ENCODE results near the gene RBM15B. TPM values are rescaled to one million over a fixed set of nuclear protein-coding genes. Genes with fewer than 3 reads are reported as not detected.

RBM15B gene
- polyA plus RNA-seq, 2 of the 4 experiments (the other 2 are of a cell fraction), result 7.9 to 17.0 TPM

- TF ChIP-seq RAD21 (conservative IDR thresholded peaks at IDR 0.05 in 1 of 2, IDR thresholded peaks at IDR 0.05 in 1 of 2) (no peak), MAFK (IDR thresholded peaks at IDR 0.05; ENCODE audit: partially characterized antibody) (no peak)
- no peak for FAIRE-seq
Measured at GRCh38 chr3:51380601-51381332, 10.3 kb upstream of the RBM15B start.

GRCh38 chr3:51381333-51381705 lies 9.8 kb upstream of the RBM15B start:
- DNase-seq (ENCODE audit: low read depth in 1 of 2, low spot score in 1 of 2) (no peak), ATAC-seq (no peak), FAIRE-seq (no peak)
- Histone ChIP-seq H3K4me1 (peaks cover 12% of the 10 kb centered on the region; the same call in 2 of the 3 replicates), H3K9me3 (no peaks in the 10 kb centered on the region), H3K4me3 (no peak overlapping the region), H3K4me2 (no peak overlapping the region), H3K27ac (no peak overlapping the region)
- CTCF ChIA-PET, result interaction anchor here (0.6 to 13.9 kb wide), 2 partner anchors 301 to 764 kb away, joined by 3 to 115 read pairs; partner anchors contain the start of gene MAPKAPK3
- POLR2A ChIA-PET, result no interaction called here
- 100% methylated on average over 1 of the region's 18 CpGs for WGBS (ENCODE audit: missing lambda C conversion rate)
- TF ChIP-seq HDAC2 (IDR thresholded peaks at IDR 0.05), result no peak
- TF ChIP-seq MAZ (IDR thresholded peaks at IDR 0.05; ENCODE audit: borderline replicate concordance, low read depth, low read length), result no peak
- no peak for TF ChIP-seq HOXB13 (CRISPR knock-in tag; IDR thresholded peaks at IDR 0.05; ENCODE audit: low read depth)
- TF ChIP-seq NR3C1 (IDR thresholded peaks at IDR 0.05), result no peak

More at GRCh38 chr3:51380601-51381332, 10.3 kb upstream of the RBM15B start:
- Histone ChIP-seq H3K4me1 (peaks cover 8% of the 10 kb centered on the region; the same call in 2 of the 3 replicates), H3K4me3 (no peak overlapping the region), H3K4me2 (no peak overlapping the region), H3K9me3 (no peaks in the 10 kb centered on the region), H3K27ac (no peak overlapping the region)
- POLR2A ChIA-PET, result no interaction called here
- no peak for DNase-seq (ENCODE audit: low read depth in 1 of 2, low spot score in 1 of 2)
- ATAC-seq, result no peak
- CTCF ChIA-PET, result interaction anchor here (5.3 to 13.9 kb wide), 2 partner anchors 8 to 764 kb away, joined by 28 to 115 read pairs; partner anchors contain the start of gene MAPKAPK3
- WGBS (ENCODE audit: missing lambda C conversion rate), result 89% methylated on average over 5 of the region's 15 CpGs

GRCh38 chr3:51382076-51382745 lies 8.9 kb upstream of the RBM15B start:
- Histone ChIP-seq H3K4me3 (no peak overlapping the region), H3K4me1 (peaks cover 19% of the 10 kb centered on the region), H3K4me2 (no peak overlapping the region), H3K9me3 (no peaks in the 10 kb centered on the region), H3K27ac (no peak overlapping the region)
- no peak for ATAC-seq
- 96% methylated on average over 3 of the region's 4 CpGs for WGBS (ENCODE audit: missing lambda C conversion rate)
- ChIA-PET POLR2A (no interaction called here), CTCF (interaction anchor here (0.7 to 9.2 kb wide), 2 partner anchors 299 to 768 kb away, joined by 3 to 106 read pairs; partner anchors contain the start of genes CISH and MAPKAPK3)
- no peak for DNase-seq (ENCODE audit: low read depth in 1 of 2, low spot score in 1 of 2)
- TF ChIP-seq SREBF2 (IDR thresholded peaks at IDR 0.05) (no peak), E2F6 (IDR thresholded peaks at IDR 0.05; ENCODE audit: borderline replicate concordance, low read depth) (no peak), HOXA7 (CRISPR knock-in tag; IDR thresholded peaks at IDR 0.05) (no peak), EP300 (IDR thresholded peaks at IDR 0.05) (no peak), EHMT2 (IDR thresholded peaks at IDR 0.05; ENCODE audit: low read depth) (no peak), PBX3 (IDR thresholded peaks at IDR 0.05) (no peak), SMC3 (IDR thresholded peaks at IDR 0.05) (no peak), HOXB5 (CRISPR knock-in tag; IDR thresholded peaks at IDR 0.05) (no peak)
- no peak for FAIRE-seq

- 91% methylated on average over 3 of the region's 3 CpGs for WGBS (ENCODE audit: missing lambda C conversion rate)
- ChIA-PET CTCF (interaction anchor here (0.7 to 9.2 kb wide), 4 partner anchors 11 to 810 kb away, joined by 3 to 106 read pairs (median 6); partner anchors contain the start of genes CISH and MAPKAPK3), POLR2A (interaction anchor here (0.7 kb wide), 1 partner anchor 814 kb away, joined by 3 read pairs; the partner anchor contains the start of gene HEMK1)
- peak overlapping the region; percentile 90 for H3K4me2 ChIP-seq
- H3K9me3 ChIP-seq, result no peaks in the 10 kb centered on the region
- DNase-seq (ENCODE audit: low read depth in 1 of 2, low spot score in 1 of 2) (no peak), ATAC-seq (no peak), FAIRE-seq (no peak)
- TF ChIP-seq FOSL2 (IDR thresholded peaks at IDR 0.05), result no peak
- no peak for TF ChIP-seq FOSL2 (CRISPR knock-in tag; IDR thresholded peaks at IDR 0.05)
- no peak for TF ChIP-seq HEYL (CRISPR knock-in tag; IDR thresholded peaks at IDR 0.05)
- no peak for TF ChIP-seq MAFK (IDR thresholded peaks at IDR 0.05; ENCODE audit: partially characterized antibody)
- no peak for TF ChIP-seq CHD2 (IDR thresholded peaks at IDR 0.05; ENCODE audit: low read length, partially characterized antibody)
- TF ChIP-seq FOXS1 (CRISPR knock-in tag; IDR thresholded peaks at IDR 0.05), result no peak
- TF ChIP-seq POLR2AphosphoS2 (conservative IDR thresholded peaks at IDR 0.05; ENCODE audit: low read length), result no peak
- TF ChIP-seq JUN (IDR thresholded peaks at IDR 0.05), result no peak
- TF ChIP-seq MYC (IDR thresholded peaks at IDR 0.05; ENCODE audit: borderline replicate concordance, low read length), result no peak
- no peak for TF ChIP-seq HDAC2 (IDR thresholded peaks at IDR 0.05)
- no peak overlapping the region; the same call in 2 of the 3 replicates for H3K4me3 ChIP-seq
- H3K27ac ChIP-seq, result no peak overlapping the region
- peaks cover 22% of the 10 kb centered on the region for H3K4me1 ChIP-seq
Measured at GRCh38 chr3:51382947-51383578, 8.0 kb upstream of the RBM15B start.

Measured in A549 (cell line).